Measurements from ENCODE around the gene EHMT2.
"Not testable (repeated sequence)": the region's sequence is repeated elsewhere in the genome, so short reads cannot be mapped to it uniquely, and the experiment has no call there.

The EHMT2 gene

DNA sequence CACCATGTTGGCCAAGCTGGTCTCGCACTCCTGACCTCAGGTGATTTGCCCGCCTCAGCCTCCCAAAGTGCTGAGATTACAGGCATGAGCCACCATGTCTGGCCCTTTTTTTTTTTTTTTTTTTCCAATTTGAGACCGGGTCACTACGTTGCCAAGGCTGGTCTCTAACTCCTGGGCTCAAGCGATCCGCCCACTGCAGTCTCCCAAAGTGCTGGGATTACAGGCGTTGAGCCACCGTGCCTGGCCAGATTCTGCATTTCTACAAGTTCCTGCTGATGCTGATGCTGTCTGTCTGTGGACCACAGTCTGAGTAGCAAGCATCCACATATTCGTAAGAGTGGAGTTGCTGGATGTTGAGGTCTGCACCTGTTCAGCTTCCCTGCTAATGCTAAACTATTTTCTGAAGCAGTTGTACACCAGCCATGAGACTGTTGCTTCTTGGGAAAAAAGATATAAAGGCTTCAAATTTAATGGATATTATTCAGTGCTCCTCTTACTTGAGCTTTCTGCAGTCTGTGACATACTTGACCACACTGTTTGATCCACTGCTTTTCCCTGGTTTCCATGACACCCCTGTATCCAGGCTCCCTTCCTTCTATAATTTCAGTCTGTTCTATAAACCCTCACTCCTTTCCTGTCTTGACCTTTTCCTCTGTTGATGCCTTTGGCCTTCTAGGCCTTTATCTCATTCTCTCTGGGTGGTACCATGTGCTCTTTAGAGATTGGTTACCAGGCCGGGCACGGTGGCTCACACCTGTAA is 14.5 kb upstream of the EHMT2 start:
- TF ChIP-seq CTCF (conservative IDR thresholded peaks at IDR 0.05) = no peak
- H3K27ac ChIP-seq = no peak overlapping the region

- H3K27ac ChIP-seq = not testable (repeated sequence)
Measured at GRCh38 chr6:31909298-31909697, 11.8 kb upstream of the EHMT2 start.

- no peak for TF ChIP-seq CTCF (conservative IDR thresholded peaks at IDR 0.05)
- no peak overlapping the region for H3K27ac ChIP-seq
Measured at GRCh38 chr6:31908791-31909190, 11.3 kb upstream of the EHMT2 start.

DNA sequence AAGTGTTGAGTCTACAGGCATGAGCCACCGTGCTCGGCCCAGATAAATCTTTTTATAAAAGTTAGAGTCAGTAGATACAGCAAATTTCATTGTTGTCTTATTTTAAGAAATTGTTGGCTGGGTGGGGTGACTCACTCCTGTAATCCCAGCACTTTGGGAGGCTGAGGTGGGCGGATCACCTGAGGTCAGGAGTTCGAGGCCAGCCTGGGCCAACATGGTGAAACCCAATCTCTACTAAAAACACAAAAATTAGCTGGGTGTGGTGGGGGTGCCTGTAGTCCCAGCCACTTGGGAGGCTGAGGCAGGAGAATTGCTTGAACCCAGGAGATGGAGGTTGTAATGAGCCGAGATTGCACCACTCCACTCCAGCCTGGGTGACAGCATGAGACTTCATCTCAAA is 10.8 kb upstream of the EHMT2 start:
- H3K27ac ChIP-seq = not testable (repeated sequence)

DNA sequence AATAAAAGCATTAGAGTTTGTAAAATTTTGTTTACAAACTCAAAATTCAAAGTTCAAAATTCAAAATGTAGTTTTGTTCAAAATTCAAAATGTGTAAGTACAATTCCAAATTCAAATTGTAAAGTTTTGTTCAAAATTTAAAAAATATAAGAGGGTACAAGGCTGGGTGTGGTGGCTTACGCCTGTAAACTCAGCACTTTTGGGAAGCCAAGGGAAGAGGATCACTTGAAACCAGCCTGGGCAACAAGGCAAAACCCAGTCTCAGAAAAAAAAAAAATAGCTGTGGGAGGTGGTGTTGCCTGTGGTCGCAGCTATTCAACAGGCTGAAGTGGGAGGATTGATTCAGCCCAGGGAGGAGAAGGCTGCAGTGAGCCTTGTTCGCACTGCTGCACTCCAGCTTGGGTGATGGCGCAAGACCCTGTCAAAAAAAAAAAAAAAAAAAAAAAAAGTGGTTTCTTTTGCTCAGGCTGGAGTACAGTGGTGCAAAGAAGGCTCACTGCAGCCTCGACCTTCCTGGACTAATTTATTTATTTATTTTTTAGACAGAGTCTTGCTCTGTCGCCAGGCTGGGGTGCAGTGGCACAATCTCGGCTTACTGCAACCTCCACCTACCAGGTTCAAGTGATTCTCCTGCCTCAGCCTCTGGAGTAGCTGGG is 9.8 kb upstream of the EHMT2 start:
- no peak for TF ChIP-seq CTCF (conservative IDR thresholded peaks at IDR 0.05)
- H3K27ac ChIP-seq = no peak overlapping the region

GRCh38 chr6:31906727-31907126 is 9.2 kb upstream of the EHMT2 start:
- H3K27ac ChIP-seq = not testable (repeated sequence)

GRCh38 chr6:31906122-31906521 is 8.6 kb upstream of the EHMT2 start:
- H3K27ac ChIP-seq = no peak overlapping the region

DNA sequence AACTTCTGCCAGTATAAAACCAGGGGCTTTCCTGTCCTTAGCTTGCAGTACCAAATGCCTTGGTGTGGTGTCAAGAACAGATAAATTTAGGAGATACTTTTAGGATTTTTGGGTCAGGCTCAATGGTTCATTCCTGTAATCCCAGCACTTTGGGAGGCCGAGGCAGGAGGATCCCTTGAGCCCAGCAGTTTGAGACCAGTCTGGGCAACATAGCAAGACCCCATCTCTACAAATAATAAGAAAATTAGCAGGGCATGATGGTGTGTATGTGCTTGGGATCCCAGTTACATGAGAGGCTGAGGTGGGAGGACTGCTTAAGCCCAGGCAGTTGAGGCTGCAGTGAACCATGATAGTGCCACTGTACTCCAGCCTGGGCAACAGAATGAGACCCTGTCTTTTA is 7.5 kb upstream of the EHMT2 start:
- no peak for TF ChIP-seq CTCF (conservative IDR thresholded peaks at IDR 0.05)
- H3K27ac ChIP-seq = no peak overlapping the region

More at GRCh38 chr6:31906122-31906521, 8.6 kb upstream of the EHMT2 start:
- TF ChIP-seq CTCF (conservative IDR thresholded peaks at IDR 0.05) = no peak

DNA sequence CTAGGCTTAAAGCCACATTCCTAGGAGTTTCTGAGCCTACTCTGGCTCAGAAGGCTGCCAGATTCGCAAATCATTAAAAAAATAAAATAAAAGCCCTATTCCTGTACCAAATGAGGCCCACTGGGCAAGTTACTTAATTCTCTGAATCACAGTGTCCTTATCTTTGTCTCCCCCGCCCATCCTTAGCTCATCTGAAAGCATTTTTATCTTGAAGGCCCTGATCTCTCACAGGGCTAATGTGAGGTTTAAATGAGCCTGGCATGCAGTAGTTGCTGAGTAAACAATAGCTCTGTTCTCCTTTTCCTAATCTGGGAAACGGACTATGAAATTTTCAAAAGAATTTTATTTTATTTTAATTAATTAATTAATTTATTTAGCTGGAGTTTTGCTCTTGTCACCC is 6.5 kb upstream of the EHMT2 start:
- no peak for TF ChIP-seq CTCF (conservative IDR thresholded peaks at IDR 0.05)
- no peak overlapping the region for H3K27ac ChIP-seq
